Activated CD4-positive, alpha-beta T cell treated with anti-CD3 and anti-CD28 coated beads, Interleukin-2, amount 10 ng/mL, durations not matched to agents 24 days and 14 days (primary cell): ENCODE results near the gene HOXD8. TPM values are rescaled to one million over a fixed set of nuclear protein-coding genes. Genes with fewer than 3 reads are reported as not detected.

ENCODE experiments used
- DNase-seq: peaks from one replicate; pipeline ENCODE4 v3.0.0; 2022
- H3K27ac Mint-ChIP-seq: one replicate; pipeline ENCODE4 v1.8.0; 2022; ENCODE audit warnings: mild to moderate bottlenecking, mixed read lengths
- H3K27me3 Mint-ChIP-seq: one replicate; pipeline ENCODE4 v1.8.0; 2022; ENCODE audit warnings: mixed read lengths
- H3K36me3 Mint-ChIP-seq: one replicate; pipeline ENCODE4 v1.8.0; 2022; ENCODE audit warnings: low read depth, mild to moderate bottlenecking, mixed read lengths
- H3K4me1 Mint-ChIP-seq: one replicate; pipeline ENCODE4 v1.8.0; 2021; ENCODE audit warnings: mixed read lengths
- H3K4me3 Mint-ChIP-seq: one replicate; pipeline ENCODE4 v1.8.0; 2022; ENCODE audit warnings: mild to moderate bottlenecking, moderate library complexity, mixed read lengths
- H3K9me3 Mint-ChIP-seq: one replicate; pipeline ENCODE4 v1.8.0; 2021; ENCODE audit warnings: mixed read lengths
- intact Hi-C: fragments of 100-400 bp; cut with micrococcal nuclease; formaldehyde crosslinking; loops from one replicate; pipeline ENCODE4 v1.15.1; 2023
- total RNA-seq: library from RNA; stranded (reverse); gene quantifications from 2 replicates; pipeline ENCODE4 v1.2.3, GENCODE V29; 2022

Gene HOXD8
- total RNA-seq, 1 donor from 2014 or later = not detected

GRCh38 chr2:176166272-176166671 is 36.8 kb downstream of the HOXD8 start:
- peaks cover 9% of the 10 kb centered on the region for H3K9me3 Mint-ChIP-seq
- H3K4me1 Mint-ChIP-seq = no peaks in the 10 kb centered on the region
- no peak for DNase-seq
- H3K4me3 Mint-ChIP-seq = no peak overlapping the region
- H3K27me3 Mint-ChIP-seq = peaks cover 79% of the 10 kb centered on the region
- H3K36me3 Mint-ChIP-seq = peaks cover 5% of the 10 kb centered on the region
- H3K27ac Mint-ChIP-seq = no peak overlapping the region
- intact Hi-C loops = no loop called here

GRCh38 chr2:176167398-176167797 is 37.9 kb downstream of the HOXD8 start:
- H3K4me3 Mint-ChIP-seq = no peak overlapping the region
- H3K27me3 Mint-ChIP-seq = peaks cover 72% of the 10 kb centered on the region
- intact Hi-C loops = no loop called here
- H3K4me1 Mint-ChIP-seq = no peaks in the 10 kb centered on the region
- peaks cover 9% of the 10 kb centered on the region for H3K9me3 Mint-ChIP-seq
- no peak for DNase-seq
- no peak overlapping the region for H3K27ac Mint-ChIP-seq
- H3K36me3 Mint-ChIP-seq = peaks cover 5% of the 10 kb centered on the region

- DNase-seq = no peak
- H3K4me1 Mint-ChIP-seq = peaks cover 2% of the 10 kb centered on the region
- H3K4me3 Mint-ChIP-seq = no peak overlapping the region
- H3K27ac Mint-ChIP-seq = no peak overlapping the region
- peaks cover under 1% of the 10 kb centered on the region for H3K36me3 Mint-ChIP-seq
- peaks cover 2% of the 10 kb centered on the region for H3K9me3 Mint-ChIP-seq
- peaks cover 73% of the 10 kb centered on the region for H3K27me3 Mint-ChIP-seq
- intact Hi-C loops = no loop called here
Observed at GRCh38 chr2:176169181-176169580, 39.7 kb downstream of the HOXD8 start.

- H3K9me3 Mint-ChIP-seq = no peaks in the 10 kb centered on the region
- DNase-seq = no peak
- intact Hi-C loops = no loop called here
- H3K4me3 Mint-ChIP-seq = no peak overlapping the region
- peaks cover 2% of the 10 kb centered on the region for H3K4me1 Mint-ChIP-seq
- no peaks in the 10 kb centered on the region for H3K36me3 Mint-ChIP-seq
- H3K27ac Mint-ChIP-seq = no peak overlapping the region
- H3K27me3 Mint-ChIP-seq = peaks cover 72% of the 10 kb centered on the region
Observed at GRCh38 chr2:176169711-176170110, 40.2 kb downstream of the HOXD8 start.

- H3K9me3 Mint-ChIP-seq = no peaks in the 10 kb centered on the region
- no peak overlapping the region for H3K27ac Mint-ChIP-seq
- peaks cover 4% of the 10 kb centered on the region for H3K4me1 Mint-ChIP-seq
- no peak overlapping the region for H3K4me3 Mint-ChIP-seq
- H3K27me3 Mint-ChIP-seq = peaks cover 74% of the 10 kb centered on the region
- no peaks in the 10 kb centered on the region for H3K36me3 Mint-ChIP-seq
- intact Hi-C loops = no loop called here
- peak; percentile 40 for DNase-seq
Observed at GRCh38 chr2:176170602-176171305, 41.2 kb downstream of the HOXD8 start.

GRCh38 chr2:176171351-176172006 is 42.0 kb downstream of the HOXD8 start:
- H3K4me3 Mint-ChIP-seq = no peak overlapping the region
- H3K27ac Mint-ChIP-seq = no peak overlapping the region
- H3K27me3 Mint-ChIP-seq = peaks cover 74% of the 10 kb centered on the region
- H3K36me3 Mint-ChIP-seq = no peaks in the 10 kb centered on the region
- no peaks in the 10 kb centered on the region for H3K9me3 Mint-ChIP-seq
- intact Hi-C loops = no loop called here
- DNase-seq = peak; percentile 53
- H3K4me1 Mint-ChIP-seq = peaks cover 4% of the 10 kb centered on the region

- no peaks in the 10 kb centered on the region for H3K9me3 Mint-ChIP-seq
- no peak overlapping the region for H3K4me3 Mint-ChIP-seq
- peaks cover 72% of the 10 kb centered on the region for H3K27me3 Mint-ChIP-seq
- intact Hi-C loops = no loop called here
- H3K27ac Mint-ChIP-seq = no peak overlapping the region
- peak; percentile 54 for DNase-seq
- H3K36me3 Mint-ChIP-seq = no peaks in the 10 kb centered on the region
- H3K4me1 Mint-ChIP-seq = peaks cover 4% of the 10 kb centered on the region
Observed at GRCh38 chr2:176172007-176172894, 42.7 kb downstream of the HOXD8 start.

- peaks cover 4% of the 10 kb centered on the region for H3K4me1 Mint-ChIP-seq
- H3K9me3 Mint-ChIP-seq = no peaks in the 10 kb centered on the region
- H3K27ac Mint-ChIP-seq = no peak overlapping the region
- intact Hi-C loops = no loop called here
- no peaks in the 10 kb centered on the region for H3K36me3 Mint-ChIP-seq
- H3K27me3 Mint-ChIP-seq = peaks cover 71% of the 10 kb centered on the region
- H3K4me3 Mint-ChIP-seq = no peak overlapping the region
- no peak for DNase-seq
Observed at GRCh38 chr2:176172895-176173566, 43.5 kb downstream of the HOXD8 start.

GRCh38 chr2:176173567-176174381 is 44.3 kb downstream of the HOXD8 start:
- Mint-ChIP-seq H3K9me3 (no peaks in the 10 kb centered on the region), H3K27ac (no peak overlapping the region), H3K4me1 (peaks cover 4% of the 10 kb centered on the region), H3K36me3 (no peaks in the 10 kb centered on the region), H3K27me3 (peaks cover 76% of the 10 kb centered on the region), H3K4me3 (no peak overlapping the region)
- intact Hi-C loops = loop anchor here (2.0 kb wide), 1 partner anchor 15 kb away; the partner anchor contains the start of gene HOXD1
- DNase-seq = no peak

GRCh38 chr2:176174382-176174823 is 44.9 kb downstream of the HOXD8 start:
- H3K27ac Mint-ChIP-seq = no peak overlapping the region
- intact Hi-C loops = loop anchor here (2.0 kb wide), 1 partner anchor 14 kb away; the partner anchor contains the start of gene HOXD1
- H3K4me1 Mint-ChIP-seq = peaks cover 4% of the 10 kb centered on the region
- peaks cover 80% of the 10 kb centered on the region for H3K27me3 Mint-ChIP-seq
- DNase-seq = no peak
- no peak overlapping the region for H3K4me3 Mint-ChIP-seq
- H3K36me3 Mint-ChIP-seq = no peaks in the 10 kb centered on the region
- H3K9me3 Mint-ChIP-seq = no peaks in the 10 kb centered on the region

GRCh38 chr2:176174824-176175708 is 45.6 kb downstream of the HOXD8 start:
- H3K4me1 Mint-ChIP-seq = peaks cover 4% of the 10 kb centered on the region
- H3K36me3 Mint-ChIP-seq = no peaks in the 10 kb centered on the region
- no peaks in the 10 kb centered on the region for H3K9me3 Mint-ChIP-seq
- peak; percentile 60 for DNase-seq
- peaks cover 81% of the 10 kb centered on the region for H3K27me3 Mint-ChIP-seq
- H3K27ac Mint-ChIP-seq = no peak overlapping the region
- intact Hi-C loops = loop anchor here (2.0 to 5.0 kb wide), 2 partner anchors 14 to 43 kb away; partner anchors contain the start of gene HOXD1
- H3K4me3 Mint-ChIP-seq = no peak overlapping the region
